HG03175 (cell line): Measurements from ENCODE around the gene MLLT3.

Experiments
- ATAC-seq: cut with Tn5 transposase; IDR thresholded peaks from one replicate; pipeline ENCODE4 v1.9.1; 2021; ENCODE audit warnings: mild to moderate bottlenecking, moderate library complexity; ENCODE audit not compliant: unreplicated experiment

Gene MLLT3

GRCh38 chr9:20518737-20519136 is 103.6 kb downstream of the MLLT3 start:
- ATAC-seq, result no peak

- no peak for ATAC-seq
These were observed 109.0 kb downstream of the MLLT3 start for GRCh38 chr9:20513126-20513913.

DNA sequence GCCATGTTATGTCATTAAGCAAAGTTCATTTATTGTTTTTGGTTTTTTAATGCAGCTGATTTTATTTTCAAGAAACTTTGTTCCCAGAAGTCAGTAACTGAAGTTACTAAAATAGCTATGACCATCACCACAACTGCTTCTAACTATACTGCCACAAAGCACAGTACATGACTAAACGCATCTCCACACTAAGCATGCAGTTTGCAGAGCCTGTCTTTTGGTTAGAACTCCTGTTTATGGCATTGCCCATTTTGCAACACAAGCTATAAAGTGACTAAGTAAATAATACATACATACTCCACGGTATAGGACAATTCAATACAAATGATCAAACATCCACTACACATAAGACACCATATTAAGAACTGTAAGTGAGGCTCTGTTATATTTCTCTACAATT is 109.7 kb downstream of the MLLT3 start:
- ATAC-seq, result no peak

DNA sequence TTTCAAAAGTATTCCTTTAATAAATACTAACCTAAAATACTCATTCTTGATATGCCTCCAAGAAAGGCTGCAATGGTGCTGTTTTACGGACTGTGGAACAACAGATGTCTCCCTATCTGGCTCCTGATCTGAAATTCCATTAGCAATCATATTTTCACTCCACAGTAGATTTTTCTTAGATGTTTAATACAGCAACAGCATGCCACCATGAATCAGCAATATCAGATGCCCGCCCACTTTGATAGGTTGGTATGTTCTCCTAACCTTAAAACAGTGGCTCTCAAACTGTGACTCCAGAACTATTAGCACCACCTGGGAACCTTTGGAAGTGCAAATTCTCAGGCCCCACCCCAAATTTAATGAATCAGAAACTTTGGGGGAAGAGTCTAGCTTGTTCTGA is 110.2 kb downstream of the MLLT3 start:
- no peak for ATAC-seq

- no peak for ATAC-seq
These were observed 110.6 kb downstream of the MLLT3 start for GRCh38 chr9:20511686-20512085.

GRCh38 chr9:20509466-20509865 is 112.8 kb downstream of the MLLT3 start:
- no peak for ATAC-seq

GRCh38 chr9:20508242-20508641 is 114.1 kb downstream of the MLLT3 start:
- peak; percentile 87 for ATAC-seq

- no peak for ATAC-seq
These were observed 114.9 kb downstream of the MLLT3 start for GRCh38 chr9:20507431-20507830.

DNA sequence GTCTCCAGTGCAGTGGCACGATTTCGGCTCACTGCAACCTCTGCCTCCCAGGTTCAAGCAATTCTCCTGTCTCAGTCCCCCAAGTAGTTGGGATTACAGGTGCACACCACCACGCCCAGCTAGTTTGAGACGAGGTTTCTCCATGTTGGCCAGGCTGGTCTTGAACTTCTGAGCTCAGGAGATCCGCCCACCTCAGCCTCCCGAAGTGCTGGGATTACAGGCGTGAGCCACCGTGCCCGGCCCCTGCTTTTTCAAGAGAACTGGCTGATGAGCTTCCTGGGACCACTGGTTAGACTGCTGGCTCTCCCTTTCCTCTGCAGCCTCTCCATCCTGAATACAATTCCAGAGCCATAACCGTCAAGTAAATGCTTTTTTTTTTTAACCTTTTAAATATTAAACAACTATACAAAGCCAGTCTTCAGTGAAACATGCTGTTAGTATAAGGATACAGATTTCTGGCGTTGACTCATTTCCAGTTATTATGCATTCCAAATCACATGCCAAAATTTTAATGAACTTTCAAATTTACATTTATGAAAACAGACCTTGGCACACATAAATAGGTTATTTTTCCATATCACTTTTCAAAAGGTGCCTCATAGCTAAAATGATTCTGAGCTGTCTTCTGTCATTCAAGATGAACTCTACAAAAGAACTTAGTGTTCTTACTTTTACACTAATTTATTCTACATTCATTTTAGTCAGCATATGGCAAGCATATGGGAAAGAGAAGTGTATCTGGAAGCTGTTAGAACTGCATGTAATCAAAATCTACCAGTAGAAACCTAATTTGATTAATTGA is 116.0 kb downstream of the MLLT3 start:
- ATAC-seq, result no peak

GRCh38 chr9:20505574-20505973 is 116.7 kb downstream of the MLLT3 start:
- no peak for ATAC-seq

GRCh38 chr9:20504930-20505329 is 117.4 kb downstream of the MLLT3 start:
- ATAC-seq, result no peak

- no peak for ATAC-seq
These were observed 122.2 kb downstream of the MLLT3 start for GRCh38 chr9:20500101-20500500.

GRCh38 chr9:20499013-20499412 is 123.3 kb downstream of the MLLT3 start:
- no peak for ATAC-seq

GRCh38 chr9:20496328-20496727 is 126.0 kb downstream of the MLLT3 start:
- no peak for ATAC-seq

- ATAC-seq, result no peak
These were observed 127.2 kb downstream of the MLLT3 start for GRCh38 chr9:20495098-20495497.

DNA sequence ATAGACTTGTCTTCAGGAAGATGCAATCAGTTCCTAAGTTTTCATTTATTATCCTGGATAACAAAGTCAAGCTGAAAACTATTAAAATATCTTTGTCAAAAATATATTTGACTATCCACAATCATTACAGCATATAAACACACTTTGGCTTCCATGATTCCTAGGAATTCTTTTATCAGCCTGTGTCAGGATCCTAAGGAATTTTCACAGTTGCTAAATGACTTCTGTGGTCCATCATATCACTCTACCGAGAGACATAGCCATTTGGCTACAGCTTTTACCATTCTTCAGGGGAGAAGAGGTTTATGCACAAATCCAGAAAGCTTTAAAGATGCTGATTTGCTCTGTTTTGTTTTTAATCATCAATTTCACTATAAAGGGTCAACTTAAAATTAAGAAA is 128.3 kb downstream of the MLLT3 start:
- ATAC-seq, result no peak

DNA sequence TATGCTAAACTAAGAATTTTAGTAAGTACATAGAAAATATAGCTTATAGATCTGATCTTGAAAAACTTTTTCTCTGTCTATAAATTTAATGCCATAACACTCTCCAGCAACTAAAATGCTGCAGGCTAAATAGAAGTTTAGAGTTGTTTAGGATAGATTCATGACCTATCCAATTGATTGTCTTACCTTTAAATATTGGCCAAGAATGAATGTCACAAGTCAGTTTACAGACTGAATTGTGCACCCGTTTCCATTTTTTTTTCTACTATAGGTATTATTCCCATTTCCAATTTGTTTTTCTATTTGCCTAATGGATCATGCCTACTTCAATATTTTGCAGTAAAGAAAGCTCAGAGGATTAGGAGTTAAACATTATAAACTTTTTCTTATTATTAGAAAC is 129.5 kb downstream of the MLLT3 start:
- ATAC-seq, result no peak

DNA sequence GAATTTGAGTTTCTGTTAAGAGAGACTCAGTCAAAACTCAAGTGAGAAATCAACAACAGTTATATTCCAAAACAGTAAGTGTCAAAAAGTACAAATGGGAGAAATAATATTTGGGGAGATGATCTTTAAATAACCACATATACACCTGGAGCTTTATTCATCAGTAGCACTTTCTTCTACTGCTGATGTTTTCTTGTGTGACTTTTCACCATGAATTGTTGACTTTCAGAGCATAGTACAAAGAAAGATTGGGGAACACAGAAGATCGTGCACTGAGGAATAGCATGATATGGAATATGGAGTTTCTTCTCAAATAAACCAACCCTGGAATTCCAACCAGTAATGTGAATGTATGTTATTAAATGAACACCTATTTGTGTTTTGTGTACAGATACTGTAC is 130.7 kb downstream of the MLLT3 start:
- no peak for ATAC-seq

DNA sequence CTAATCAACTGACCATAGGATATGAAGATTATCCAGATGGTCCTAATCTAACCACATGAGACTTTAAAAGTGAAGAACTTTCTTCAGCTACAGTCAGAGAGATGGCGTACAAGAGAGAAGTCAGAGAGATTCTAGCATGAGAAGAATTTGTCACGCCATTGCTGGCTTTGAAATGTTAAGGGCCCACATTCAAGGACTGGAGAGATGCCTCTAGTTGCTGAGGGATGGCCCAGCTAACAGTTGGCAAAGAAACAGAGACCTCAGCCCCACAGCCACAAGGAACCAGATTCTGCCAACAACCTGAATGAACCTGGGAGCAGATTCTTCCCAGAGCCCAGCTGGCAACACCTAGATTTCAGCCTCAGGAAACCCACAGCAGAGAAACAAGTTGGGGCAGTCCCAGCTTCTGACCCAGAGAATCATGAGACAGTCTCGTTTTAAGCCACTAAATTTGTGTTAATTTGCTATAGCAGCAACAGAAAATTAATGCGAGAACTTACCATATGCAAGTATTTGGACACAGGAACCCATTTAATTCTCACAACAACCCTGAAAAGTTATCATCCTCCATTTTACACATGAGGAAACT is 132.0 kb downstream of the MLLT3 start:
- ATAC-seq, result no peak

DNA sequence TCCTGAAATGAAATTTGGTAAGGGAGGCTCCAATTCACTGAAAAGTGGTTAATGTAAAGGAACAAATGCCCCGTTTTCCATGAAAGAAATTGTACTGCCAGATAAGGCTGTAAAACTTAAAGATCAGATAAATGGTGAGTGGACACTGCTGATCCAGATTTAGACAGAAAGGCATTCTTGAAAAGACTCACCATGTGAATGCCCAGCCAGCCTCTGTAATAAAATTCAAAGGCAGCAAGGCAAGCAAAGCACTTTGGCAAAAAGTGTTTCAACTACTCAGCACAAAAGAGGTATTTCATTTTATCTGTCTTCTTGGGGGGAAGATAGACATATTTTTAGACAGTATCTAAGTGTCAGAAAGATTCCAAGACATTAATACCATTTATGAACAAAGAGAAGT is 133.6 kb downstream of the MLLT3 start:
- no peak for ATAC-seq

GRCh38 chr9:20486552-20486951 is 135.7 kb downstream of the MLLT3 start:
- ATAC-seq, result no peak

- ATAC-seq, result no peak
These were observed 140.9 kb downstream of the MLLT3 start for GRCh38 chr9:20481437-20481836.
